Pancreas (tissue), 10 donors: ENCODE measurements around the gene CELF4. TPM values are rescaled to one million over a fixed set of nuclear protein-coding genes. Genes with fewer than 3 reads are reported as not detected.

Experiments used
- ATAC-seq, 4 donors: fragments of 200-7000 bp; cut with Tn5 transposase; one replicate each; pipeline versions ENCODE4 v1.8.0 to v1.9.1; 2020; ENCODE audit warnings: mild to moderate bottlenecking in 4 of 4, moderate library complexity in 4 of 4
- DNase-seq, 6 donors: peaks; one replicate each; pipeline ENCODE4 v3.0.0-alpha.2; 2020
- FAIRE-seq: peaks from 2 replicates; lab custom pipeline; 2012; peaks lifted over from hg19 to GRCh38; lab: Jason Lieb, UNC
- H3K27ac ChIP-seq, 4 donors: fragments of 200-600 bp; sonication (generic); 1 replicate in 3 of 4; 2 replicates in 1 of 4; pipeline versions ENCODE4 v1.5.0 to v1.8.0; 2020
- H3K27me3 ChIP-seq, 4 donors: fragments of 200-600 bp; one replicate each; pipeline ENCODE4 v1.8.0; 2021
- H3K36me3 ChIP-seq, 3 donors: fragments of 200-600 bp; sonication (generic) in 1 of 3; one replicate each; pipeline versions ENCODE4 v1.5.0 to v1.8.0; 2020 to 2021
- H3K4me1 ChIP-seq, 3 donors: fragments of 200-600 bp; one replicate each; pipeline ENCODE4 v1.8.0; 2021
- H3K4me3 ChIP-seq, 4 donors: fragments of 200-600 bp; sonication (generic) in 2 of 4; one replicate each; pipeline versions ENCODE4 v1.5.0 to v1.8.0; 2020 to 2021
- H3K9me3 ChIP-seq, 4 donors: fragments of 200-600 bp; one replicate each; pipeline ENCODE4 v1.8.0; 2021
- WGBS, 2 donors: extraction: QIAGEN DNeasy Blood & Tissue Kit; methylation state at CpG; one replicate each; pipeline ENCODE4 v1.1.7; 2013; 5-methylcytosine and 5-hydroxymethylcytosine counted together
- intact Hi-C, 3 donors: fragments of 100-400 bp; cut with DNase I; formaldehyde crosslinking; loops; one replicate each; pipeline versions ENCODE4 v1.11.1 to v1.14.2; 2022
- polyA plus RNA-seq, 2 donors: library from polyadenylated mRNA; stranded (reverse); fragments of 200-250 nt; gene quantifications; one replicate each; pipeline ENCODE4 v1.2.3, GENCODE V29; 2013
- total RNA-seq, 6 donors: library from RNA; stranded (reverse); fragmentation: NEBNext Ultra II Directional in 4 of 6; extraction: Animal tissue kit (Norgen Biotek cat#: 25700) in 4 of 6; gene quantifications; one replicate each; pipeline versions ENCODE4 v1.2.1 to v1.2.4, GENCODE V29; 2021 to 2023
- TF ChIP-seq, protein P1 (sequence below), 4 donors: fragments of 200-600 bp; sonication (generic) in 3 of 4; IDR thresholded peaks; one replicate each; pipeline versions ENCODE4 v1.5.0 to v1.8.0; 2021; ENCODE audit warnings: antibody characterized with exemption in 4 of 4
- donor health status: healthy with polysubstance abuse.
- donor health status: DM: no; HTN: no; CAD: no; lungs with moderate emphysema.
- donor health status: DM: no; HTN: no; CAD: no.
- donor health status: control.
- donor health status: control.
- donor health status: Bipolar disorder and iron deficiency.
- donor health status: DM: yes; HTN: yes; CAD: no.
- donor health status: DM: no; HTN: no; CAD: no.
- donor health status: DM: no; HTN: no; CAD: no.
- donor health status: DM: yes; HTN: yes; CAD: no.

CELF4 gene
- total and polyA plus RNA-seq, 8 donors, result 1.0 to 10.0 (median 2.8) TPM

DNA sequence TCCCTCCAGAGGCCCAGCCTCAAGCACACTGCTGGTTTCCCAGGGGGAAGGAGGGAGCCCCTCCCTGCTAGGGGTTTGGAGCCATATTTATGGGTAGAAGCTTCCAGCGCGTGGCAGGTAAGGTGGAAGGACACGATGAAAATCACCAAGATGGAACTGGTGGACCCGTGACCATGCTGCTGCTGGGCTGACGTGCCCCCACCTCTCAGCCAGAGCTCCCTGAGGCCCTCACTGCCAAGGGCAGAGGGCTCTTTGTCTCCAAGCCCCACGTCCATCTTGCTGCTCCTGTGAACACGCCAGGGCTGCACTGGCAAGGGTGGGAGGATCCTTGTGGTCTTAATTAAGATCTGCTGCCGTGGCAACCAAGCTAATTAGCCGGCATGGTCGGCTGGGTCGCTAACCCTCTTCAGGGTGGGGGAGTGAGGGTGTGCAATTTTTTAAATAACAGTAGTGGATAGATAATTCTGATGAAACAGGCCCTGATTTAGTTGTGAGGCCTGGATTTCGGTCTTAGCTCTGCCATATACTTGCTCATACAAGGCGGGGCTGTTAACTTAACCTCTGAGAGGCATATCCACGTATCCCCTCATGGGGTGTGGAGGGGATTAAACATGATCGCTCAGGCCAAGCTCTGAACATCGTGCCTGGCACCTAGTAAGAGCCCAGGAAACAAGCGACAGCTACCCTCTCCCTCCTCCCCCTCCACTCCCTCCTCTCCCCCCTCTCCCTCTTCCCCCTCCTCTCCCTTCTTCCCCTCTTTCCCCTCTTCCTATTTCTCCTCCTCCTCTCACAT lies 232.8 kb downstream of the CELF4 start:
- no peaks in the 10 kb centered on the region for H3K36me3 ChIP-seq
- DNase-seq (no peak), ATAC-seq (no peak), FAIRE-seq (no peak)
- H3K4me3 ChIP-seq, result no peak overlapping the region
- no peaks in the 10 kb centered on the region for H3K27me3 ChIP-seq
- intact Hi-C loops, result no loop called here
- no peaks in the 10 kb centered on the region for H3K4me1 ChIP-seq
- 68% methylated on average over 17 of the region's 17 CpGs for WGBS, 2 donors
- H3K27ac ChIP-seq, result no peak overlapping the region
- no peaks in the 10 kb centered on the region for H3K9me3 ChIP-seq
- TF ChIP-seq, protein P1, sequence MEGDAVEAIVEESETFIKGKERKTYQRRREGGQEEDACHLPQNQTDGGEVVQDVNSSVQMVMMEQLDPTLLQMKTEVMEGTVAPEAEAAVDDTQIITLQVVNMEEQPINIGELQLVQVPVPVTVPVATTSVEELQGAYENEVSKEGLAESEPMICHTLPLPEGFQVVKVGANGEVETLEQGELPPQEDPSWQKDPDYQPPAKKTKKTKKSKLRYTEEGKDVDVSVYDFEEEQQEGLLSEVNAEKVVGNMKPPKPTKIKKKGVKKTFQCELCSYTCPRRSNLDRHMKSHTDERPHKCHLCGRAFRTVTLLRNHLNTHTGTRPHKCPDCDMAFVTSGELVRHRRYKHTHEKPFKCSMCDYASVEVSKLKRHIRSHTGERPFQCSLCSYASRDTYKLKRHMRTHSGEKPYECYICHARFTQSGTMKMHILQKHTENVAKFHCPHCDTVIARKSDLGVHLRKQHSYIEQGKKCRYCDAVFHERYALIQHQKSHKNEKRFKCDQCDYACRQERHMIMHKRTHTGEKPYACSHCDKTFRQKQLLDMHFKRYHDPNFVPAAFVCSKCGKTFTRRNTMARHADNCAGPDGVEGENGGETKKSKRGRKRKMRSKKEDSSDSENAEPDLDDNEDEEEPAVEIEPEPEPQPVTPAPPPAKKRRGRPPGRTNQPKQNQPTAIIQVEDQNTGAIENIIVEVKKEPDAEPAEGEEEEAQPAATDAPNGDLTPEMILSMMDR (IDR thresholded peaks at IDR 0.05), result no peak

DNA sequence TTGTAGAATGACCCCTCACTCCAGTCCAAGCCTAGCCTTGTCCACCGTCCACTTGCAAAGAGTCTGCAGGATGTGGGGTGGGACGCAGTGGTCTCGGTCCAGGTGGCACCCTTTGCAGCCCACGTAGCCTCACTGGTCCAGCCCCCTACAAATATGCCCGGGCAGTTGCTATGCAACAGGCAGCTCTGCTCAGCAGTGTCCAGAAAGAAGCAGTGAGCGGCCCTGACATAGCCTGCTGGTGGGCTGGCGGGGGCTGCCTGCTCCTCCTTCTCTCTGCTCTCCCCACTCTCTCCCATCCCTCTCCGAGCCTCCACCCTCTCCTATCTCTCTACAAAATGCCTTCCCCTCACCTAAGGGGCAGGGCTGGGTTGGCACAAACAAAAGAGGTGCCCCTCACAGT lies 233.4 kb downstream of the CELF4 start:
- DNase-seq (no peak), ATAC-seq (no peak), FAIRE-seq (no peak)
- Histone ChIP-seq H3K9me3 (no peaks in the 10 kb centered on the region), H3K36me3 (no peaks in the 10 kb centered on the region), H3K4me3 (no peak overlapping the region), H3K27ac (no peak overlapping the region), H3K27me3 (no peaks in the 10 kb centered on the region), H3K4me1 (no peaks in the 10 kb centered on the region)
- WGBS, 2 donors, result 74 to 75% methylated on average over 8 of the region's 8 CpGs
- TF ChIP-seq, protein P1 (IDR thresholded peaks at IDR 0.05), result no peak
- intact Hi-C loops, result no loop called here

DNA sequence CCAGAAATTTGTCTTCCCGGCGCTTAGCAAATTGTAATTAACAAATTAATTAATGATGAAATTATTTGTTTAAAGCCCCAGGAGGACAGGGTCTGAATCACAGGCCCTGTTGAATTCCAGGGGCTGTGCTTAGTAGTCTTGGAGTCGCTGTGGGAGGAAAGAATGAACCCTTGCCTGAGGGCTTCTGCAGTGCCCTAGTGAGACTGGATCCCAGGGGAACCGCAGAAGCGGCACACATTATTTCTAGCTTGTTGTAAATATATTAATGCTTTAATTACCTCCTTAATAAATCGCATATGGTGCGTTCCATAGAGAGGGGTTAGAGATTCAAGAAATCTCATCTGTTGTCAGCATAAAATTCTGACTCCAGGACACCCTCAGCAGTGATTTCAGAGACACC lies 235.4 kb downstream of the CELF4 start:
- H3K4me3 ChIP-seq, result no peak overlapping the region
- 65 to 72% methylated on average over 7 of the region's 7 CpGs for WGBS, 2 donors
- H3K9me3 ChIP-seq, result no peaks in the 10 kb centered on the region
- FAIRE-seq (no peak), ATAC-seq (no peak), DNase-seq (no peak)
- intact Hi-C loops, result no loop called here
- H3K27me3 ChIP-seq, result no peaks in the 10 kb centered on the region
- no peaks in the 10 kb centered on the region for H3K4me1 ChIP-seq
- H3K27ac ChIP-seq, result no peak overlapping the region
- TF ChIP-seq, protein P1 (IDR thresholded peaks at IDR 0.05), result no peak
- H3K36me3 ChIP-seq, result no peaks in the 10 kb centered on the region

DNA sequence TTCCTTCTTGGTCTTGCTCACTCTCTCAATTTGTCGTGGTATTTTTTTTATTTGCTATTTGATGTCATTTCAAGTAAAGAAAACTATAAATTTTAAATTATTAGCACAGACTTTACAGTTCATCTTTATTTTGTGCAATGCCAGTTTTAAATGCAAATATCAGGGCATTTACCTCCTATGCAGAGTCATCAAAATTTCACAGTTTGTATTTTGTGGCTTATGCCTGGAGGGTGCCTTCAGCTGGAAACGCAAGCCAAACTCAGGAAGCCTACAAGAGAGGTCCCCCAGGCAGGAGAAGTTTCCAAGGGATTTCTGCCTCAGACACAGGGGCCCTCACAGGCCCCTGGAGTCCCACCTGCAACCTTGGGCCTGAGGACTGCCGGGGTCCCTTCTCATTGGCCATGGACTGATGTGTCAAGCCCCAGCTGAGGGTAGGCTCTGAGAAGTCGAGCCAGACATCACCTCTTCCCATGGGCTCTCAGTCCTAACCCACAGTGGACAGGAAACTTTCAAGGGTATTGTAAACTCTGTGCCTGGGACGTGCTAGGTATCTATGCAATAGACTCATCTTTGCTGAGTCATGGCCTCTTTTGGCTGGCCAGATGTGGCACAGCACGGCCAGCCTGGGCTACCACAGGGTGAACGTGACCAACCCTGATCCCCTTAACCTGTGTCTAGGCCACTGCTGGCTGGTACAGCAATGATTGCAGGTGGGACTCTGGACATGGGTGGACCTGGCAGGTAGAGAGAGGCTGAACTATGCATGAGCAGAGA lies 236.5 kb downstream of the CELF4 start:
- ATAC-seq (no peak), FAIRE-seq (no peak), DNase-seq (no peak)
- TF ChIP-seq, protein P1 (IDR thresholded peaks at IDR 0.05), result no peak
- Histone ChIP-seq H3K27ac (no peak overlapping the region), H3K9me3 (no peaks in the 10 kb centered on the region), H3K4me1 (no peaks in the 10 kb centered on the region), H3K4me3 (no peak overlapping the region), H3K36me3 (no peaks in the 10 kb centered on the region), H3K27me3 (no peaks in the 10 kb centered on the region)
- intact Hi-C loops, result no loop called here
- WGBS, 2 donors, result 72 to 79% methylated on average over 7 of the region's 7 CpGs
